ENCODE data around the gene GDPD2.

The GDPD2 gene

GRCh38 chrX:70476166-70476933 lies 53.2 kb downstream of the GDPD2 start:
- DNase-seq, result no peak

- DNase-seq, result peak; percentile 23
These were observed 54.0 kb downstream of the GDPD2 start for GRCh38 chrX:70476934-70477733.

- DNase-seq, result no peak
These were observed 54.6 kb downstream of the GDPD2 start for GRCh38 chrX:70477734-70478075.

- DNase-seq, result no peak
These were observed 55.6 kb downstream of the GDPD2 start for GRCh38 chrX:70478526-70479245.

- peak; percentile 60 for DNase-seq
These were observed 56.3 kb downstream of the GDPD2 start for GRCh38 chrX:70479247-70479921.

- no peak for DNase-seq
These were observed 57.0 kb downstream of the GDPD2 start for GRCh38 chrX:70479922-70480659.

- no peak for DNase-seq
These were observed 57.5 kb downstream of the GDPD2 start for GRCh38 chrX:70480660-70481018.

- DNase-seq, result no peak
These were observed 58.6 kb downstream of the GDPD2 start for GRCh38 chrX:70481471-70482270.

GRCh38 chrX:70482300-70482699 lies 59.2 kb downstream of the GDPD2 start:
- DNase-seq, result no peak

Data from fibroblast of skin of scalp (primary cell).